Measurements from ENCODE around the gene GAPVD1.
A peak's percentile ranks its signal among the peaks of the same experiment; 100 is the strongest.

Gene GAPVD1

DNA sequence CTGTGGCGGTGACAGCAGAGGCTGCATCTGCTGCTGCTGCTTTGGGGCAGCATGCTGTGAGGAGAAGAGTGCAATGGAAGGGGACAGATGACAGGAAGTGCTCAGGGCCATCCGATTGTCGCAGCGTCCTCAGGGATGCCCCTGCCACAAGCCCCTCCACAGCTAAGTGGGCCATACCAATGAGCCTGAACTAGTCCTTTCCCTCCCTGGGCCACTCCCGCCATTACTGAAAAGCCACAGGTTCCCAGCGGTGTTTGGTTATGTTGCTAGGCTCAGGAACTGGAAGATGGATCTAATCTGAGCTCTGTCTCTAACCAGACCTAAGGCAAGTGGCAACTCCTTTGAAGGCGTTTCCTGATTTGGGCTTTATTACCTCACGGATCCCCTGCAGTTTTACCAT lies 109.2 kb downstream of the GAPVD1 start:
- H3K9ac ChIP-seq (ENCODE audit: low read length) = no peak overlapping the region
- no peaks in the 10 kb centered on the region for H3K36me3 ChIP-seq (ENCODE audit: control insufficient read depth, insufficient read depth, low read length)
- no peak overlapping the region for H3K27ac ChIP-seq (ENCODE audit: low read depth, low read length)
- no peak overlapping the region for H3K4me3 ChIP-seq (ENCODE audit: low read length)
- H3K27me3 ChIP-seq (ENCODE audit: control insufficient read depth, insufficient read depth, low read length) = no peaks in the 10 kb centered on the region
- H3K4me1 ChIP-seq (ENCODE audit: control insufficient read depth, insufficient read depth, low read length) = no peaks in the 10 kb centered on the region

DNA sequence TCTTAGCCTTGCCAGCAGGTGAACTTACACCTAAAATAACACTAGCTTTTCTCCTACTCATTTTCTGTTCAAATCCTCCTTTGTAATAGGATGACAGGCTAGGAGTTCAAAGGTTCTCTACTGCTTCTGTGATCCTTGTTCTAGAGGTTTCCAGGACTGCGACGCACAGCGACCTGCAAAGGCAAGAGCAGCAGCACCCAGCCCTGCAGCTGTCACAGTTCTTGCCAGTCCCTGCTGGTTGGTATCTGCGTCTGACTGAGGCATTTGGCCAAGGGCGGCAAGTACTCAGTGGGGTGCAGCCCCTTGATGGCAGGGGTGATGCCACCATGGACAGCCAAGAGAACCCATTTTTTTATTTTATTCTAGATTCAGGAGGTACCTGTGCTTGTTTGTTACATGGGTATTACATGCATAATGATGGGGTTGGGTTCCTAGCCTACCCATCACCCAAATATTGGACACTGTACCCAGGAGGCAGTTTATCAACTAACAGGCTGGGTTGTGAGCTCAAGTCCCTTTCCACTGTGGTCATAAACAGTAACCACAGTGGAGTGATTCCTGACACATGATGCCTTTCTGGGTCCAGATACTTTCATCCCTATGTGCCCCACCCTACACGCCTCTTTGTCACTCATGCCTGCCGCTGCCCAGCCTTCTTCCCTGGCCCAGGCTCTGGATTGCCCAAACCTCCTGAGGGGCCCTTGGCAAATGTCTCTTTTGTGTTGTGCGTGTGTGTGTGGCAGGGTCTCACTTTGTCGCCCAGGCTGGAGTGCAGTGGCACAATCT lies 111.0 kb downstream of the GAPVD1 start:
- no peak overlapping the region for H3K27ac ChIP-seq (ENCODE audit: low read depth, low read length)
- no peaks in the 10 kb centered on the region for H3K4me1 ChIP-seq (ENCODE audit: control insufficient read depth, insufficient read depth, low read length)
- no peak overlapping the region for H3K4me3 ChIP-seq (ENCODE audit: low read length)
- no peaks in the 10 kb centered on the region for H3K27me3 ChIP-seq (ENCODE audit: control insufficient read depth, insufficient read depth, low read length)
- H3K9ac ChIP-seq (ENCODE audit: low read length) = no peak overlapping the region
- no peaks in the 10 kb centered on the region for H3K36me3 ChIP-seq (ENCODE audit: control insufficient read depth, insufficient read depth, low read length)

DNA sequence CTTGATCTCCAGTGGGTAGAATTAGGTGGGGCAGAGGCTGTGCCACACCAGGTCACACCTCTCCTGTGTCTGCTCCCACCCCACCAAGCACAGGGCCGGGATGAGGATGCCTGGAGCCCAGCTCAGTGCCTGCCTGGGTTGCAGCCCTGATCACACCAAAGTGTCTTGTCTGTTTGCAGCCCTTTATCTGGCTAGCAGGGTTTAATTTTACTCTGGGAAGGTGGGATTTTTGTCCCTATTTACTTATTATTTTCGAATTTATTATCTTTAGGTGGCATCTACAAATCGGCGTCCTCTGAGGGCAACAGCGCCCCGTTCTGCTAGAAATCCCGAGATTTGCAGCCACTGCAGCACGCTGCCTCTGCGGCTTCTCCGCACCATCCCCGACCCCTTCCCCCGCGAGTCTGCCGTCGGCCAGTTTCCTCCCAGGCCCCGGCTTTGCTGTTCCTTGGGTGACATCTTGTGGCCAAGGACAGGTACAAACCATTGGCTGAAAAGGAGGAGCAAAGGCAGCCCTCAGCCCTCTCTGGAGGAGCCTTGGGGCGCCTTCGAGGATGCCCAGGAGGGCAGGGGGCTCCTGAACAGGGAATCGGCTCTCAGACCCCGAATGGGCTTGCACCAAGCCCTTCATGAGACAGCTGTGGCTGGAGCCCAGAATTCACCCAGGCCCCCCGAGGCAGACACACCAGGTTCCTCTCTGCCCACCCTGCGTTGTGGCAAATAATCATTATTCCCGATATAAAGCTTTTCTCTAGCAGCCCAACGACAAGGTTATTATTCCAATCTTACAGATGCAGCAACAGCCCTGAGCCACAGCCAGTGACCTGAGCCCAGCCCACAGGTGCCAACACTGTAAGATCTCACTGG lies 113.0 kb downstream of the GAPVD1 start:
- H3K36me3 ChIP-seq (ENCODE audit: control insufficient read depth, insufficient read depth, low read length) = no peaks in the 10 kb centered on the region
- H3K9ac ChIP-seq (ENCODE audit: low read length) = peak overlapping the region; percentile 22
- H3K4me1 ChIP-seq (ENCODE audit: control insufficient read depth, insufficient read depth, low read length) = no peaks in the 10 kb centered on the region
- H3K27ac ChIP-seq (ENCODE audit: low read depth, low read length) = no peak overlapping the region
- no peaks in the 10 kb centered on the region for H3K27me3 ChIP-seq (ENCODE audit: control insufficient read depth, insufficient read depth, low read length)
- H3K4me3 ChIP-seq (ENCODE audit: low read length) = peak overlapping the region; percentile 49

DNA sequence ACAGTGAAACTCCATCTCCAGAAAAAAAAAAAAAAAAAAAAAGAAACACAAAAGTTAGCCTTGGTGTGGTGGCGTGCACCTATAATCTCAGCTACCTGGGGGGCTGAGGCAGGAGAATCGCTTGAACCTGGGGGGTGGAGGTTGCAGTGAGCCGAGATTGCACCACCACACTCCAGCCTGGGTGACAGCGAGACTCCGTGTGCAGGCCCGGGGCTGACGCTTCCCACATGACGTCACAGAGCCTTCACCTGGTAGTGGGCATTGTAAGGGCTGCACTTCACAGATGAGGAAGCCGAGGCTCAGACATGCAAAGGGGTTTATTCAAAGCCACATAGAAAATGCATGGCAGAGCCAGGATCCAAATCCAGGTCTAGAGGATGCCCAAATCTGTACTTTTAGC lies 114.2 kb downstream of the GAPVD1 start:
- Histone ChIP-seq H3K4me1 (ENCODE audit: control insufficient read depth, insufficient read depth, low read length) (no peaks in the 10 kb centered on the region), H3K36me3 (ENCODE audit: control insufficient read depth, insufficient read depth, low read length) (no peaks in the 10 kb centered on the region), H3K9ac (ENCODE audit: low read length) (no peak overlapping the region), H3K27ac (ENCODE audit: low read depth, low read length) (no peak overlapping the region), H3K4me3 (ENCODE audit: low read length) (no peak overlapping the region), H3K27me3 (ENCODE audit: control insufficient read depth, insufficient read depth, low read length) (no peaks in the 10 kb centered on the region)

- no peaks in the 10 kb centered on the region for H3K27me3 ChIP-seq (ENCODE audit: control insufficient read depth, insufficient read depth, low read length)
- no peaks in the 10 kb centered on the region for H3K4me1 ChIP-seq (ENCODE audit: control insufficient read depth, insufficient read depth, low read length)
- H3K27ac ChIP-seq (ENCODE audit: low read depth, low read length) = no peak overlapping the region
- H3K36me3 ChIP-seq (ENCODE audit: control insufficient read depth, insufficient read depth, low read length) = no peaks in the 10 kb centered on the region
- H3K9ac ChIP-seq (ENCODE audit: low read length) = no peak overlapping the region
- no peak overlapping the region for H3K4me3 ChIP-seq (ENCODE audit: low read length)
Observed at GRCh38 chr9:125376261-125377226, 114.9 kb downstream of the GAPVD1 start.

DNA sequence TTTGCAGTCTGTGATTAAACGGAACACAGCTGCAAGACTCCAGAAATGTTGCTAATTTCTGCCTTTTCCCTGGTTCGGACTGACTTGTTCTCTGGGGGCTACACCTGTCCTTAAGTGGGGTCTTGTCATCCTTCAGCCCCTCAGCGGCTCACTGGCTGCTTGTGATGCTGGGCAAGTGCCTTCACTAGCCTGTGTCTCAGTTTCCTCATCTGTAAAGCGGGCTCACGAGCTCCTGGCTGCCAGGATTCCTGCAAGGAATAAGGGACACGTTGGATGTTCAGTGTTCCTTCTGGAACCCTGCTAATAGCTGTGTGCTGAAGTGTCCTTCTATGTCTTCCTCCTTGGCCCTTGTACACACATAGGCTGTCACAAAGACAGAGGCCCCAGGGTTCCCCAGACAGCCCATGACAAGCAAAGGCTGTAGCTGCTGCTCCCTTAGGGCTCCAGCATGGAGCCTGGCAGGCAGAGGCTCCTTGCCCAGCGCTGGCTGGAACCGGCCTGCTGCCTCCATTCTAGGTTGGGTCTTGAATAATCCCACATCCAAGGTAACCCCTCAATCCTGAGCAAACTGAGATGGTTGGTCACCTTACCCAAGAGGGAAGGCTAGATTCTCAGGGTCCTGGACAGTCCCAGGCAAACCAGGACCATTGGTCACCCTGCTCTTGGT lies 116.1 kb downstream of the GAPVD1 start:
- no peak overlapping the region for H3K4me3 ChIP-seq (ENCODE audit: low read length)

DNA sequence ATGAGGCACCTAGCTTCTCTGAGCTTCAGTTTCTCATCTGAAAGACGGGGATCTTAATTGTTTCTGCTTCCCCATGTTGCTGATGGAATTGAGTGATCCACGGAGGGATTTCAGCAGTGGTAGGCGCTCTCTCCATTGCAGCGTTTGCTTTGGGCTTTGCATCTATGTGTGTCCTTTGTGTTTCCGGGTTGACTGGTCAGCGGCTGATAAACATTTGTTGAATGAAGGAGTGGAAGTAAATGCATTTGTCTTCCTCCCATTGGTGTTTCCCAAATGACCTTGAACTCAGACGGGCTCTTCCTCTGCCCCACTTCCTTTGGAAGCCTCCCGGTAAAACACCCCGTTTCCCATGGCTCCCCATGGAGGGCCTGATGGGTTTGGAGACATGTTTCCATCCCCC lies 117.2 kb downstream of the GAPVD1 start:
- no peak overlapping the region for H3K27ac ChIP-seq (ENCODE audit: low read depth, low read length)
- no peaks in the 10 kb centered on the region for H3K36me3 ChIP-seq (ENCODE audit: control insufficient read depth, insufficient read depth, low read length)
- no peaks in the 10 kb centered on the region for H3K27me3 ChIP-seq (ENCODE audit: control insufficient read depth, insufficient read depth, low read length)
- H3K9ac ChIP-seq (ENCODE audit: low read length) = no peak overlapping the region
- no peaks in the 10 kb centered on the region for H3K4me1 ChIP-seq (ENCODE audit: control insufficient read depth, insufficient read depth, low read length)
- no peak overlapping the region for H3K4me3 ChIP-seq (ENCODE audit: low read length)

More for the DNA sequence above, 116.1 kb downstream of the GAPVD1 start:
- Histone ChIP-seq H3K27ac (ENCODE audit: low read depth, low read length) (no peak overlapping the region), H3K36me3 (ENCODE audit: control insufficient read depth, insufficient read depth, low read length) (no peaks in the 10 kb centered on the region), H3K27me3 (ENCODE audit: control insufficient read depth, insufficient read depth, low read length) (no peaks in the 10 kb centered on the region), H3K9ac (ENCODE audit: low read length) (no peak overlapping the region), H3K4me1 (ENCODE audit: control insufficient read depth, insufficient read depth, low read length) (no peaks in the 10 kb centered on the region)

DNA sequence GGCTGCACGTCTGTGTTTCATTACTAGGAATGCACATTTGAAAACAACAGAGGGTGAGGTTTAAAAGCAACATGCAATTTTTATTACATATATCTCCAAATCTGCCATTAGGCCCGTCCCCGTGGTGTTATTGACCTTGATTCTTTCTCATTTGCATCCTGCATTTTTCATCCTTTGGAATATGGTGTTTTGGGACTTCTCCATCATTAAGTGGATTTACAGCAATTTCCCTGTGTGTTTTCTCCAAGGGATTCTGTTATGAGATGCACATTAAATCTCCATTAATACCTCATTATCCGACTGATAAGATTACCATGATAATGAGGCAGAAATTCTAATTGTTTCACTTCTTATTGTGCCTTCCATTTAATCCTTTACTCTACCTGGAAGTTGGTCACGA lies 117.6 kb downstream of the GAPVD1 start:
- Histone ChIP-seq H3K4me1 (ENCODE audit: control insufficient read depth, insufficient read depth, low read length) (no peaks in the 10 kb centered on the region), H3K27ac (ENCODE audit: low read depth, low read length) (no peak overlapping the region), H3K36me3 (ENCODE audit: control insufficient read depth, insufficient read depth, low read length) (no peaks in the 10 kb centered on the region), H3K4me3 (ENCODE audit: low read length) (no peak overlapping the region), H3K27me3 (ENCODE audit: control insufficient read depth, insufficient read depth, low read length) (no peaks in the 10 kb centered on the region), H3K9ac (ENCODE audit: low read length) (no peak overlapping the region)

GRCh38 chr9:125380406-125380805 lies 118.8 kb downstream of the GAPVD1 start:
- Histone ChIP-seq H3K4me3 (ENCODE audit: low read length) (no peak overlapping the region), H3K36me3 (ENCODE audit: control insufficient read depth, insufficient read depth, low read length) (no peaks in the 10 kb centered on the region), H3K27ac (ENCODE audit: low read depth, low read length) (no peak overlapping the region), H3K4me1 (ENCODE audit: control insufficient read depth, insufficient read depth, low read length) (no peaks in the 10 kb centered on the region), H3K27me3 (ENCODE audit: control insufficient read depth, insufficient read depth, low read length) (no peaks in the 10 kb centered on the region), H3K9ac (ENCODE audit: low read length) (no peak overlapping the region)

GRCh38 chr9:125387861-125388524 lies 126.4 kb downstream of the GAPVD1 start:
- Histone ChIP-seq H3K27me3 (ENCODE audit: control insufficient read depth, insufficient read depth, low read length) (no peaks in the 10 kb centered on the region), H3K4me3 (ENCODE audit: low read length) (no peak overlapping the region), H3K27ac (ENCODE audit: low read depth, low read length) (no peak overlapping the region), H3K9ac (ENCODE audit: low read length) (no peak overlapping the region), H3K4me1 (ENCODE audit: control insufficient read depth, insufficient read depth, low read length) (no peaks in the 10 kb centered on the region), H3K36me3 (ENCODE audit: control insufficient read depth, insufficient read depth, low read length) (no peaks in the 10 kb centered on the region)

DNA sequence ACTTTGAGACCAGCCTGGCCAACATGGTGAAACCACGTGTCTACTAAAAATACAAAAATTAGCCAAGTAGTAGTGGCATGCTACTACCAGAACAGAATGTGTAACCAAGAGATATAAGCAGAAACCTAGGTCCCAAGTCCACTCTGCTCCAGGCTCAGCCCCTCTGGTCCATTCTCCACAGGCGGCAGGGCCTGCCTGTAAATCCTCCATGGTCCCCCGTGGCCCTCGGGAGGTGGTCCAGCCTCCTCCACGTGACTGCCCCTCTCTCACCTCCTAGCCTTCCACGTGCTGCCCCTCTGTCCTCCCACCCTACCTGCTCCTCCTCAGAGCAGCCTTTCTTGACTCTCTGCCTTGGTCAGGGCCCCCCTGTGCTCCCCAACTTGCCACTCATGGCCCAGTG lies 127.4 kb downstream of the GAPVD1 start:
- Histone ChIP-seq H3K4me1 (ENCODE audit: control insufficient read depth, insufficient read depth, low read length) (no peaks in the 10 kb centered on the region), H3K27ac (ENCODE audit: low read depth, low read length) (no peak overlapping the region), H3K9ac (ENCODE audit: low read length) (no peak overlapping the region), H3K4me3 (ENCODE audit: low read length) (no peak overlapping the region), H3K36me3 (ENCODE audit: control insufficient read depth, insufficient read depth, low read length) (no peaks in the 10 kb centered on the region), H3K27me3 (ENCODE audit: control insufficient read depth, insufficient read depth, low read length) (no peaks in the 10 kb centered on the region)

Measured in rectal smooth muscle tissue (tissue), 1 donor.